GM19324 (cell line): ENCODE data around the gene ITSN2.
"Not testable (repeated sequence)": the region's sequence is repeated elsewhere in the genome, so short reads cannot be mapped to it uniquely, and the experiment has no call there.

ENCODE experiments used
- ATAC-seq: cut with Tn5 transposase; IDR thresholded peaks from one replicate; pipeline ENCODE4 v1.9.1; 2021; ENCODE audit warnings: mild to moderate bottlenecking, moderate library complexity; ENCODE audit not compliant: unreplicated experiment, low FRiP score

ITSN2 gene

GRCh38 chr2:24360050-24360962 lies at the start of gene ITSN2:
Gene ITSN2, minus strand, starts transcription at chr2:24360536. Its CDS starts 32,454 bp downstream, at chr2:24328082.
- peak; percentile 79 for ATAC-seq

- ATAC-seq: no peak
These were observed 48.8 kb upstream of the ITSN2 start for GRCh38 chr2:24409171-24409570.

- ATAC-seq: not testable (repeated sequence)
These were observed 48.4 kb upstream of the ITSN2 start for GRCh38 chr2:24408704-24409103.

- no peak for ATAC-seq
These were observed 44.2 kb upstream of the ITSN2 start for GRCh38 chr2:24404491-24404921.

DNA sequence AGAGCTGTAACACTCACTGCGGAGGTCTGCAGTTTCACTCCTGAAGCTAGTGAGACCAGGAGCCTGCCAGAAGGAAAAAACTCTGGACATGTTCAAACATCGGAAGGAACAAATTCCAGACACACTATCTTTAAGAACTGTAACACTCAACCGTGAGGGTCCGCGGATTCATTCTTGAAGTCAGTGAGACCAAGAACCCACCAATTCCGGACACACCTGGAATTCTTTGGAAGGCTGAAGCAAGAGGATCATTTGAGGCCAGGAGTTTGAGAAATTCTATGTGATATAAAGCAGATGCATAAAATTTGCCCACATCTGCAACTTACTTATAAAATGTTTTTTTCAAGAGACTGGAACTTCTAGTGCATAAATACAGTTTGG lies 43.5 kb upstream of the ITSN2 start:
- no peak for ATAC-seq

- no peak for ATAC-seq
These were observed 43.0 kb upstream of the ITSN2 start for GRCh38 chr2:24403168-24403831.

GRCh38 chr2:24402242-24403097 lies 42.1 kb upstream of the ITSN2 start:
- no peak for ATAC-seq

DNA sequence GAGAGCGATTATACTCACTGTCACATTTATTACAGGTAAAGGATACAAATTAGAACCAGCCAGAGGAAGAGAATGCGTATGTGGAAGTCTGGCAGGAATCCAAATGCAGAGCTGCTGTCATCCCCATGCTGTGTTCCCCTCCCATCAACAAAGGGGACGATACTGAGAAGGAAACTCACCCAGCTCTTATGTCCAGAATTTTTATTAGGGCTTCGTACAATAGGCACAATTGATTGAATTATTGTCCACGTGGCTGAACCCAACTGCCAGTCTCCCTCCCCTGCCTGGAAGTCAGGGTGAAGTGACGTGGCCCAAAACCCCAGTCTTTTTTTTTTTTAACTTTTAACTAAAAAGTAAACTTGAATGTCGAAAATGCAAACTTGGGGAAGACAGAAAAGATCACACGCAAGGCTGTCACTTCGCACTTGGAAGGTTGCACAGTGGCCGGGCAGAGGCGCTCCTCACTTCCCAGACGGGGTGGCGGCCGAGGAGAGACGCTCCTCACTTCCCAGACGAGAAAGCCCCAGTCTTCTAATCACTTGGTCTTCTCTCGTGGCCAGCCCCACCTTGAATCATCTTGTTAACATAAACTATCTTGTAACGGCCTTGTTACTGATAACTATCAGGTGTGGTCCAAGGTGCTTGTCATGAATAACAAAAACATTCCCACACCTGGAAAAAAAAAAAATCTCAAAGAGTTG lies 40.0 kb upstream of the ITSN2 start:
- no peak for ATAC-seq

DNA sequence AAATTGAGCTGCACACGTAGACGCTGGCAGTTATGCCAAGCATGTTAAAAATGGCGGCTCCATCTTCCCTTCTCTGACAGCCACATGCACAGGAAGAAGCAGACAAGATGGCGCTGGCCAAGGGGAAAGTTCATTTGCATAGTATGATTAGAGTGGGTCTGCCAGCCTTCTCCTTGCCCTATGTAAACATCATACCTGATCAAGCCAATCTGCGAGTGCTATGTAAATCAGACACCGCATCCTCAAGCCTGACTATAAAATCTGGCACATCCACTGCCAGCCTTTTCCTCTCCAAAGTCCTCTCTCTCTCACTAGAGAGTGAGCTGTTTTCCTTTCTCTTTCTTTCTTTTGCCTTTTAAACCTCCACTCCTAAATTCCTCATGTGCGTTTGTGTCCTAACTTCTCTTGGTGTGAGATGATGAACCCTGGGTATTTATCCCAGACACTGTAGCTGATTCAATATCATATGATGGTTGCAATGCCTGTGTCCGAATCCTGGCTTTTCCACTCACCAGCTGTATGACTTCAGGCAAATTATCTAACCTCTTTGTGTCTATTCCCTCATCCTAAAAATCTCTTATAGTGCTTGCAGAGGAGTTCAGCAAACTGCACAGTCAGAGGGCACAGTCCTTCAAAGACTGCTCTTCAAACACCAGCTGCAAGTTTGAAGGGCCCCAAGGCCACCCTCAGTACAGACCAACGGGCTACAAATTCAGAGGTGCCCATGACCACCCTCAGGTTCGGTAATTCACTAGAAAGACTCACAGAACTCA lies 39.3 kb upstream of the ITSN2 start:
- ATAC-seq: no peak

DNA sequence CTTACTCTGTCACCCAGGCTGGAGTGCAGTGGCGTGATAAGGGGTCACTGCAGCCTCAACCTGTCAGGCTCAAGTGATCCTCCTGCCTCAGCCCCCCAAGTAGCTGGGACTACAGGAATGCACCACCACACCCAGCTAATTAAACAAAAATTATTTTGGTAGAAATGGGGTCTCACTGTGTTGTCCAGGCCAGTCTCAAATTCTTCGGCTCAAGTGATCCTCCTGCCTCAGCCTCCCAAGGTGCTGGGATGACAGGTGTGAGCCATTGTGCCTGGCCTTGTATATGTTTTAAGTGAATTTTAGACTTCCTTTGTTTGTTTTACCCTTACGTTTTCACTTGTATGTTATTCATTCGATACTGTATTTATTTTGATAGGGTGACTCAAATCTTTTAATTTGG lies 34.7 kb upstream of the ITSN2 start:
- ATAC-seq: no peak

GRCh38 chr2:24392542-24393059 lies 32.3 kb upstream of the ITSN2 start:
- no peak for ATAC-seq

DNA sequence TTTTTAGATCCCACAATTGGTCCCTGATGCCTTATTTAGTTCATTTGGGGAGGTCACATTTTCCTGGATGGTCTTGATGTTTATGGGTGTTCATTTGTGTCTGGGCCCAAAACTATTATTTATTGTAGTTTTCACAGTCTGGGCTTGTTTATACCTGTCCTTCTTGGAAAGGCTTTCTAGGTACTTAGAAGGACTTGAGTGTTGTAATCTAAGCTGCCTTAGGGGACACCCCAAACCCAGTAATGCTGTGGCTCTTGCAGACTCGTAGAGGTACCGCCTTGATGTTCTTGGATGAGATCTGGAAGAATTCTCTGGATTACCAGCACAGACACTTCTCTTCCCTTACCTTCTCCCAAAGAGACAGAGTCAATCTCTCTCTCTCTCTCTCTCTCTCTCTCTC lies 25.0 kb upstream of the ITSN2 start:
- no peak for ATAC-seq

GRCh38 chr2:24382363-24383073 lies 22.2 kb upstream of the ITSN2 start:
- no peak for ATAC-seq

- no peak for ATAC-seq
These were observed 20.5 kb upstream of the ITSN2 start for GRCh38 chr2:24380820-24381219.

- ATAC-seq: no peak
These were observed 15.2 kb upstream of the ITSN2 start for GRCh38 chr2:24375349-24376087.

- no peak for ATAC-seq
These were observed 14.0 kb upstream of the ITSN2 start for GRCh38 chr2:24374301-24374700.

GRCh38 chr2:24372033-24372432 lies 11.7 kb upstream of the ITSN2 start:
- no peak for ATAC-seq

GRCh38 chr2:24365826-24366225 lies 5.5 kb upstream of the ITSN2 start:
- no peak for ATAC-seq
